Esophagus (tissue), 2 donors: ENCODE measurements around the gene UNC5B. TPM values are rescaled to one million over a fixed set of nuclear protein-coding genes. Genes with fewer than 3 reads are reported as not detected.

Source experiments
- H3K27ac ChIP-seq, 2 donors: one replicate each; pipeline ENCODE4 v1.5.1; 2013; ENCODE audit warnings: low read depth in 2 of 2, mild to moderate bottlenecking in 2 of 2, inconsistent platforms in 1 of 2, low read length in 1 of 2, moderate library complexity in 1 of 2
- H3K27me3 ChIP-seq, 2 donors: one replicate each; pipeline ENCODE4 v1.6.1; 2013; ENCODE audit warnings: low read length in 2 of 2, control low read depth in 1 of 2, mild to moderate bottlenecking in 1 of 2; ENCODE audit not compliant: insufficient read depth in 2 of 2, control insufficient read depth in 1 of 2
- H3K36me3 ChIP-seq, 2 donors: one replicate each; pipeline ENCODE4 v1.6.1; 2013; ENCODE audit warnings: low read length in 1 of 2; ENCODE audit not compliant: control insufficient read depth in 2 of 2, insufficient read depth in 2 of 2
- H3K4me1 ChIP-seq, 2 donors: one replicate each; pipeline ENCODE4 v1.6.1; 2013; ENCODE audit warnings: low read length in 1 of 2; ENCODE audit not compliant: control insufficient read depth in 2 of 2, insufficient read depth in 2 of 2
- H3K4me3 ChIP-seq, 2 donors: one replicate each; pipeline ENCODE4 v1.5.1; 2013; ENCODE audit warnings: low read length in 2 of 2, mild to moderate bottlenecking in 2 of 2, low read depth in 1 of 2, moderate library complexity in 1 of 2
- H3K9me3 ChIP-seq, 2 donors: one replicate each; pipeline ENCODE4 v1.6.1; 2013; ENCODE audit warnings: mild to moderate bottlenecking in 2 of 2, low read depth in 1 of 2, low read length in 1 of 2, moderate library complexity in 1 of 2; ENCODE audit not compliant: control insufficient read depth in 2 of 2, insufficient read depth in 1 of 2
- WGBS, 2 donors: extraction: QIAGEN DNeasy Blood & Tissue Kit; methylation state at CpG; one replicate each; pipeline ENCODE4 v1.1.7; 2013; 5-methylcytosine and 5-hydroxymethylcytosine counted together
- polyA plus RNA-seq, 2 donors: library from polyadenylated mRNA; stranded (reverse); fragments of 200-250 nt; gene quantifications; one replicate each; pipeline ENCODE4 v1.2.3, GENCODE V29; 2013
- donor health status: healthy with polysubstance abuse.
- donor health status: Bipolar disorder and iron deficiency.

The UNC5B gene
- polyA plus RNA-seq, 2 donors, result 7.6 to 12.2 TPM

- H3K36me3 ChIP-seq, result peaks cover 0 to 6% of the 10 kb centered on the region in 2 donors
- no peaks in the 10 kb centered on the region for H3K9me3 ChIP-seq
- WGBS, 2 donors, result 81 to 85% methylated on average over 11 of the region's 11 CpGs
- no peak overlapping the region for H3K4me3 ChIP-seq
- H3K4me1 ChIP-seq, result peaks cover 20 to 31% of the 10 kb centered on the region in 2 donors
- H3K27me3 ChIP-seq, result no peaks in the 10 kb centered on the region
- peak overlapping the region in 1 of 2 donors; percentile 14 for H3K27ac ChIP-seq
Measured at GRCh38 chr10:71229726-71230655, 17.6 kb downstream of the UNC5B start.

- Histone ChIP-seq H3K4me3 (no peak overlapping the region), H3K9me3 (no peaks in the 10 kb centered on the region), H3K36me3 (peaks cover 0 to under 1% of the 10 kb centered on the region in 2 donors), H3K27me3 (no peaks in the 10 kb centered on the region), H3K27ac (peak overlapping the region in 1 of 2 donors; percentile 14), H3K4me1 (peaks cover 20 to 31% of the 10 kb centered on the region in 2 donors)
- 71 to 77% methylated on average over 1 of the region's 1 CpG for WGBS, 2 donors
Measured at GRCh38 chr10:71230656-71231025, 18.3 kb downstream of the UNC5B start.

DNA sequence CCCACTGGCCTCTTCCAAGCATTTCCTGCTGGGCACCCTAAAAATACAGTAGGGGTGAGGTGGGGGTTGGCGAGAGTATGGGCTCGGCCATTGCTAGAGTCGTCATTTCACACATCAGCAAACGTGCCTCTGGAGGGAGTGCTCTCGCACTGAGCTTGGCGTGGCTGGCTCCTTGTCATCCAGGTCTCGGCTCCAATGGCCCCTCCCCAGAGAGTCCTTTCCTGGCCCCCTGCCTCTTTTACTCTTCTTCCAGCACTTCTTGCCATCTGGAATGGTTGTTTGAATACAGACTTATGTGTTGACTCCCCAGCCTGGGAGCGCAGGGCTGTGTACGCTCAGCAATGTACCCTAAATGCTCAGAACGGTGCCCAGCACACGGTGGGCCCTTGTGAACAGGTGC is 18.8 kb downstream of the UNC5B start:
- Histone ChIP-seq H3K27me3 (no peaks in the 10 kb centered on the region), H3K4me3 (no peak overlapping the region), H3K27ac (no peak overlapping the region), H3K9me3 (no peaks in the 10 kb centered on the region), H3K36me3 (no peaks in the 10 kb centered on the region), H3K4me1 (peaks cover 20 to 31% of the 10 kb centered on the region in 2 donors)
- 89 to 92% methylated on average over 11 of the region's 11 CpGs for WGBS, 2 donors

DNA sequence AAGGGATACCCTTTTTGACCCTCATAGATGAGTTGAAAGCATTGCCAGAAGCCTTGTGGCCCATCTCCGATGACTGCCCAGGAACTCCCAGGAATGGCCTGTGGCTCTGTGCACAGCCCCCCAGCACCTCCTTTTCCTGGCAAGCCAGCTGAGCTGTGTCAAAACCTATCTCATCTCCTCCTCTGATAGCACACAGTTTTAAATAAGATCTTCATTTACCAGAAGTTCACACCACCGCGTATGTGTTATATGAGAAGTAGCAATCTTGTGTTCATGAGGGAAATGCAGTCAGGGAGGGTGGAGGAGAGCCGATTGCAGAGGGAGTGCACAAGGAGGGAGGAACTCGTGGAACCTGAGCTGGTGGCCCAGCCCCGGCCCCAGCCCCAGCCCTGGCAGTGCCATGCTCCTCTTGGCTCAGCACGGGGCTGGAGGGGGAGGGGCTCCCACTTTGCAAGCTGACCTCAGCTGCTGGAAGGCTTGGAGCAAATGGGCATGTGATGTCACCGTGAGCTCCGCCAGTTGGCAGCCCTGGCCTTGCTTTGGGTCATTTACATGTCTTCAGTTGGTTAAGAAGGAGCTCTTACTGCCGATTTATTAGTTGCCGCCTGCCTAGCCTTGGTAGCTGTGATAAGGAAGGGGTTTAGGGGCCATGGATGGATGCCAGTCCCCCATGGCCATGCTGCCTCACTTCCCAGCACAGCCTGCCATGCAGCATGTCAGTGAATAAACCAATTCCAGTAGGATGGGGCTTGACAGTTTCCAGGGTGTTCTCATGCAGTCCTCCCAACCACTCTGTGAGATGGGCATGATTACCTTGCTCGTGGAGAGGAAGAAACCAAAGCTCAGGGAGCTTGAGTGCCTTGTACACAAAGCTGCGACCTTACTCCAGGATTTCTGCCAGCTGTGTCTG is 20.0 kb downstream of the UNC5B start:
- H3K27me3 ChIP-seq, result no peaks in the 10 kb centered on the region
- no peaks in the 10 kb centered on the region for H3K9me3 ChIP-seq
- no peaks in the 10 kb centered on the region for H3K36me3 ChIP-seq
- H3K4me3 ChIP-seq, result no peak overlapping the region
- H3K4me1 ChIP-seq, result peaks cover 20 to 31% of the 10 kb centered on the region in 2 donors
- 47 to 52% methylated on average over 13 of the region's 13 CpGs for WGBS, 2 donors
- H3K27ac ChIP-seq, result peak overlapping the region; percentile 67 to 72

DNA sequence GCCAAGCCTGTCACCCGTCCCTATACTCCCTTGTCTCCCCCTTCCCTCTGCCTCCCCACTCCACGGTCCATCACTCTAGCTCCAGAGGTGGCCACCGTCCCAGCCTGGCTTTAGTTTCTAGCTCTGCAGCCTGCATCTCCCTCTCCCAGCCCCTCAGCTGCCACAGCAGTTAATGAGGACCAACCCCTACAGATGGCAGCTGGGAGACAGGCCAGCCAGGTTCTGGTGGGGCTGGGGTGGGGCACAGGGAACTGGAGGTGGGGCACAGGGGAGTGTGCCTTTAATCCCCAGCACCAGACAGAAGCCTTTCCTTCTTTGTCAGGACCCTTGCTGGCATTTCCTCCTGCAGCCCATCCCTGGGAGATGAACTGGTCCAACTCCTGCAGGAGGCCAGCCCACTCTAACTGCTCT is 21.1 kb downstream of the UNC5B start:
- no peak overlapping the region for H3K27ac ChIP-seq
- 43 to 82% methylated on average over 3 of the region's 3 CpGs for WGBS, 2 donors
- peaks cover 20 to 31% of the 10 kb centered on the region in 2 donors for H3K4me1 ChIP-seq

GRCh38 chr10:71234004-71234894 is 21.9 kb downstream of the UNC5B start:
- no peaks in the 10 kb centered on the region for H3K27me3 ChIP-seq
- H3K4me3 ChIP-seq, result no peak overlapping the region
- peaks cover 20 to 31% of the 10 kb centered on the region in 2 donors for H3K4me1 ChIP-seq
- WGBS, 2 donors, result 79 to 80% methylated on average over 10 of the region's 10 CpGs
- H3K9me3 ChIP-seq, result no peaks in the 10 kb centered on the region
- no peak overlapping the region for H3K27ac ChIP-seq
- H3K36me3 ChIP-seq, result no peaks in the 10 kb centered on the region

More for the DNA sequence above, 21.1 kb downstream of the UNC5B start:
- Histone ChIP-seq H3K4me3 (no peak overlapping the region), H3K36me3 (no peaks in the 10 kb centered on the region), H3K27me3 (no peaks in the 10 kb centered on the region), H3K9me3 (no peaks in the 10 kb centered on the region)

- H3K27me3 ChIP-seq, result no peaks in the 10 kb centered on the region
- no peaks in the 10 kb centered on the region for H3K9me3 ChIP-seq
- no peaks in the 10 kb centered on the region for H3K36me3 ChIP-seq
- 48 to 61% methylated on average over 16 of the region's 16 CpGs for WGBS, 2 donors
- no peak overlapping the region for H3K27ac ChIP-seq
- H3K4me3 ChIP-seq, result no peak overlapping the region
- H3K4me1 ChIP-seq, result peaks cover 20 to 30% of the 10 kb centered on the region in 2 donors
Measured at GRCh38 chr10:71234970-71235685, 22.8 kb downstream of the UNC5B start.

GRCh38 chr10:71235808-71236207 is 23.4 kb downstream of the UNC5B start:
- Histone ChIP-seq H3K9me3 (no peaks in the 10 kb centered on the region), H3K4me3 (no peak overlapping the region), H3K27me3 (no peaks in the 10 kb centered on the region), H3K36me3 (no peaks in the 10 kb centered on the region), H3K4me1 (peaks cover 17 to 23% of the 10 kb centered on the region in 2 donors), H3K27ac (no peak overlapping the region)
- WGBS, 2 donors, result 92% methylated on average over 7 of the region's 7 CpGs
